Activated CD4-positive, CD25-positive, alpha-beta regulatory T cell treated with anti-CD3 and anti-CD28 coated beads, Interleukin-2, amount 50 U/mL, for 72 hours (primary cell): ENCODE data around the gene C16orf74.
A peak's percentile ranks its signal among the peaks of the same experiment; 100 is the strongest.

Experiments
- DNase-seq: peaks from one replicate; pipeline ENCODE4 v3.0.0; 2021

Gene C16orf74

DNA sequence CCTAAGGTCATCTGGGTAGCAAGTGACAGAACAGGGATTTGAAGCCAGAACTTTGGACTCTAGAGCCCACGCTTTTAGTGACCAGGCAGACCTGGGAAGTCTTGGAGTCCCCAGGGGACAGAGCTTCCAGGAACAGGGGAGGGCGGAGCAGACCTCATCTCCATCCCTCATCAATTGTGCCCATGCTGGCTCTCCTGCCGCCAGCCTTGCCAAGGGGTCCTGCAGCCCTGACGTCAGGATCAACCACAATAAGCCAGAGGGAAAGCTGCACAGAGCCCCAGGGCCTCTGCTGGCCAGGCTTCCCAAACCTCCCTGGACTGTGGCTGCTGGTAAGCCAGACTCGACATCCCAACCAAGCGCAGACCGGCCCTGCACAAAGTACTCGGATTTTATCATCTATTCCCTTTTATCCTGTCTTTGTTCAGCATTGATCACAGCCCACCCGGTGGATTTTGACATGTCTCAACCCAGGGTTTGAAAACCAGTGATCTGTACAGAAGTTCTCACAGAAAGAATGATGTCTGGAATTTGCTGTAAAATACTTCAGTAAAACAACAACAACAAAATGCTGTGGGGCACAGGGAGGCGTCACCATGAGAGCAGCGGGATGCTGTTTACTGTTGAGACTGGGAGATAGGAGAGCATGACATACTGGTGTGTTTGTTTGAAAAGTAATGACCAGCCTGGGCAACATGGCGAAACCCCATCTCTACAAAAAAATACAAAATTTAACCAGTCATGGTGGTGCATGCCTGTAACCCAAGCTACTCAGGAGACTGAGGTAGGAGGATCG, 11.8 kb downstream of the C16orf74 start:
- DNase-seq = no peak

DNA sequence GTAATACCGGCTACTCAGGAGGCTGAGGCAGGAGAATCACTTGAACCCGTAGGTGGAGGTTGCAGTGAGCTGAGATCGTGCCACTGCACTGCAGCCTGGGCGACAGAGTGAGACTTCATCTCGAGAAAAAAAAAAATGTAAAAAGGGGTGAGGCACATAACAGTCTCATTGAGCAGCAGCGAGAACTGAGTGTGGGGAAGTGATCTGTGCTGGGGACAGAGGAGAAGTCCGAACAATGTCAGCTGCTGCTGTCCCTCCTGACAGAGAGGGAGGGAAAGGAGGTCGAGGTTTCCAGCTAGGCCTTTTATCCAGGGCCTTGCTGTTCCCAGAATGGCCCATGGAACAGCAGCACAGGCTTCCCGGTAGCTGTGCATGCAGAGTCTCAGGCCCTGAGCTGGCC, 14.0 kb downstream of the C16orf74 start:
- no peak for DNase-seq

GRCh38 chr16:85735946-85736345, 14.9 kb downstream of the C16orf74 start:
- DNase-seq = no peak

DNA sequence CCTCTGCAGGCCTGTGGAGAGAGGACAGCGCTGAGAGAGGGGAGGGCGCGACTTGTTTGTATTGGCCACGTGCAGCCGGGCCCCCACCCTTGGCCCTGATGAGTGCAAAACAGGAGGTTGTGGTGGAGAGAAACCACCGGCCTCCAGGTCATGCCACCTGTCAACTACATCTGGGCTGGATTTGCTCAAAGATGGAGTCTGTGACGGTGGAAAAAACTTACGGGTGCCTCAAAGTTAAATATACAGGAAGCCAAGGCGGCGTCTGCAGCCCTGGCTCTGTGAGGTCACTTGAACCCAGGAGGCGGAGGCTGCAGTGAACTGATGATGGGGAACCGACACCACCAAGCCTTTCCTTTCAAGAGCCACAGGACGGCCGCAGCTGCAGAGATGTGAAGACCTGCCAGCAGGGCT, 15.7 kb downstream of the C16orf74 start:
- peak; percentile 44 for DNase-seq

DNA sequence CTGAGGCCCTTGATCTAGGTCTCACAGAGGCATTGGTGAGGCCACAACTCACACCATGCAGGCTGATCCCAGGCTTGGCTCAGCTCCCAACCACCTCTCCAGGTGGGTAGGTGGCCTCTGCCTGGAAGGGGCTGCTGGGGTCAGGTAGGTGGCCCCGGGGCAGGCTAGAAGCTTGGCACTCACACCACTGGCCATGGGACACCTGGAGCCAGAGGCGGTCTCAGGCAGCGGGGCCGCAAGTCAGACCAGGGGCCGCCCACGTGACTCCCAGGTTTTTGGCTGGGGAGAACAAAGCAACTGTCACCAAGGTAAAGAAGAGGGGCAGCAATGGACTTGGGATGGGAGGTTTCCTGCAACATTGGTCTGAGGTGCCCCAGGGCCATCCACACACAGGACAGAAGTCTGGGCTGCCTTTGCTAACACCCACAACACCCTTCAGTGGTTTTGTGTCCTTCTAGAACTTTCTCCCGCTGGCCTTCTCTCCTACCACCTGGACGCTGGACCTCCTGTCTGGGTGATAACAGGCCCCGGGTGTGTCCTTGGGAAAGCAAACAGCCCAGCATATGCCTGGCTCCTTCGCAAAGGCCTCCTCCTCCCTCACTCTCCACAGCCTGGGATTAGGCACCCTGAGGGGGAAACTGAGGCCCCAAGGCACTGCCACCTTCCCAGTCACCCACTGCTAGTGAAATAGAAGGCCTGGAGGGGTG, 16.4 kb downstream of the C16orf74 start:
- no peak for DNase-seq

DNA sequence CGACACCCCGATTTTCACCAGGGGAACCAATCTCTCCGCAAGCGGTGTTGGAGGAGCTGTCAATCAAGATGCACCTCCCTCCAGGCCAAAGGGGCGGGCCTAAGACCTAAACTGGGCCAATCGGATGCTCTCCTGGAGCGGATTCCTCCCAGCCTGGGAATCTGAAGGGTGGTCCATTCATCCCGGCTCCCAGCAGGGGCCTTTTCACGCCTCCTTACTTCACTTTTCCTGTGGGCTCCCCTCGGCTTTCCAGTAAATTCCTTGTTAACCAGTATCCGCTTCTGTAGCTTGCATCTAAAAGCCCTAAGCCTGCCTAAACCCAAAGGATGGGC, 17.1 kb downstream of the C16orf74 start:
- no peak for DNase-seq

DNA sequence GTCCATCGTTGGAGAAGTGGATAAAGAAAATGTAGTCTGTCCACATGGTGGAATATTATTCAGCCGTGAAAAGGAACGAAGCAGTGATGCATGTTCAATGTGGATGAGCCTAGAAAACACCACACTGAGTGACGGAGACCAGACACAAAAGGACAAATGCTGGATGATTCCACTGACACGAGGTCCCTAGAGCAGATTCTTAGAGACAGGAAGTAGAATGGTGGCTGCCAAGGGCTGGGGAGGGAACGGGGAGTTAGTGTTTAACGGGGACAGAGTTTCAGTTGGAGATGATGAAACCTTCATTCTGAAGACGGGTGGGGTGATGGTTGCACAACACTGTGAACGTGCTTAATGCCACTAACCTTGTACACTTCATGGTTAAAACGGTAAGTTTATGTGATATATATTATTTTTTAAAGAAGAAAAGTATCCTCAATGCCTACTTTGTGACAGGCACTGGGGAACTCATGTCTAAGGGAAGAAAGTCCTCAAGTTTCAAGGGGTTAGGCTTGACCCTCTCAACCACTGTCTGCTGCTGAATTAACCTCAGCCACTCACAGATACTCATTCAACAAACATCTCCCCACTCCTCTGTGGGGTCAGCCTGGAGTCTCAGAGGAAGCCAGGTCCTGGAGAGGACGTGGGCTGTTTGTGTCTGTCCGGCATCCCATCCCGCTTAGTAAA, 17.6 kb downstream of the C16orf74 start:
- DNase-seq = no peak

DNA sequence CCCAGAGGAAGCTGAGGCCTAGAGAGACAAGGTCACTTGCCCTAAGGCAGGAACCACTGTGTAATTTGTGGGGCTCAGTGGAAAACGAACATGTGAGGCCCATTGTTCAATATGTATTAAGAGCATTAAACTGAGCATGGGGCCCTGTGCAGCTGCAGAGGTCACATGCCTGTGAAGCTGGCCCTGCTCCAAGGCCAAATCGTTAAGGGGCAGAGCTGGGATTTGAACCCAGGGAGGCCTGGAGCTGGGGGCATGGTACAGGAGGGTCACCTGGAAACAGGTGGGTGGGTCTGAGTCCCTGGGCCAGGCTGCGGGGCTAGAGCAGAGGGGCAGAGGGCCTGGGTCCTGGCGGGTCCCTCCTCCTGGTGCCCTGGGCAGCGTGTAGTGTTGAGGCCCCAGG, 19.7 kb downstream of the C16orf74 start:
- no peak for DNase-seq

GRCh38 chr16:85730186-85730465, 20.8 kb downstream of the C16orf74 start:
- no peak for DNase-seq

GRCh38 chr16:85729452-85730185, 21.3 kb downstream of the C16orf74 start:
- no peak for DNase-seq

- no peak for DNase-seq
Measured at GRCh38 chr16:85728879-85729278, 22.0 kb downstream of the C16orf74 start.

- DNase-seq = no peak
Measured at GRCh38 chr16:85724936-85725335, 26.0 kb downstream of the C16orf74 start.

- no peak for DNase-seq
Measured at GRCh38 chr16:85724126-85724879, 26.6 kb downstream of the C16orf74 start.

DNA sequence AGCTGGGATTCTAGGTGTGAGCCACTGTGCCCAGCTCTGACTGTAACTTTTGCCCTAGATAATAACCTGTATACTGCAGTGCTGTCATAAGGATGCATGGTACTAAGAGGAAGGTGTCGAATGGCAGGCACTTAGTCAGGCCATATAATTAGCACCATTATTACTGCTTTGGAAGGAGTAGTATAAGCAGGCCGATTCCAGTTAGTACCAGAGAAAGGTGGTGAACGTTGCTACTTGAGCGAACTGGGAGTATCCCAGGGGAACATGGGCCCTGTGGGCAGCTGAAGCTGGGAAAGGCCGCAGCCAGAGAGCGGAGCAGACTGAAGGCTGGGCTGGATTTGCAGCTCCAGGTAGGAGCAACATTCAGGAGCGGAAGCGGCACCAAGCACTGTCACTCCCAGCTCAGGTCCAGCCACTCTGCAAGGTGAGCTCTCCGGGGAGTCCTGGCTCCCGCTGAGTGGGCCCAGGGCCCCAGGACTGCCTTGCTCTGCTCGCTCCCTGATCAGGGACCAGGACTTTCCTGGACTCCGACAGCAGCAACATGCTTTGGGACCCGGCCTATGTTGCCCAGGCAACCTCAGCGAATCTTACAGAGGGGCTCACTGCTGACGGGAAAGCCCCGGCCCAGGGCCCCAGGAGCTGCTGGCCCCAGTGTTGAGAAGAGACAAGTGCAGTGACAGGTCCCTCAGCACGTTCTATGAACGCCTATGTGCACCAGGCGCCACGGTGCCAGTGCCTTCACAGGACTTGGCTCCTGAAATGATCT, 28.6 kb downstream of the C16orf74 start:
- no peak for DNase-seq

DNA sequence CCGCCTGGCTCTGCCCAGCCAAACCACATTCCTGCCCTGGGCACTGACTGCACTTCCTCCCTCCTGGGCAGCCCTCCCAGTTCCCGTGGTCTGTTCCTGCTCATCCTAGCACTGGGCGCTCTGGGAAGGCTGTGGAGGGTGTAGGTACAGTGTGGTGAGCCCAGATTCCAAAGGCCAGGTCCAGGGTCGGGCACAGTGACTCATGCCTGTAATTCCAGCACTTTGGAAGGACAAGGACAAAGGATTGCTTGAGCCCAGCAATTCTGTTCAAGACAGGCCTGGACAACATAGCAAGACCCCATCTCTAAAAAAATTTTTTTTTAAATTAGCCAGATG, 30.6 kb downstream of the C16orf74 start:
- no peak for DNase-seq

DNA sequence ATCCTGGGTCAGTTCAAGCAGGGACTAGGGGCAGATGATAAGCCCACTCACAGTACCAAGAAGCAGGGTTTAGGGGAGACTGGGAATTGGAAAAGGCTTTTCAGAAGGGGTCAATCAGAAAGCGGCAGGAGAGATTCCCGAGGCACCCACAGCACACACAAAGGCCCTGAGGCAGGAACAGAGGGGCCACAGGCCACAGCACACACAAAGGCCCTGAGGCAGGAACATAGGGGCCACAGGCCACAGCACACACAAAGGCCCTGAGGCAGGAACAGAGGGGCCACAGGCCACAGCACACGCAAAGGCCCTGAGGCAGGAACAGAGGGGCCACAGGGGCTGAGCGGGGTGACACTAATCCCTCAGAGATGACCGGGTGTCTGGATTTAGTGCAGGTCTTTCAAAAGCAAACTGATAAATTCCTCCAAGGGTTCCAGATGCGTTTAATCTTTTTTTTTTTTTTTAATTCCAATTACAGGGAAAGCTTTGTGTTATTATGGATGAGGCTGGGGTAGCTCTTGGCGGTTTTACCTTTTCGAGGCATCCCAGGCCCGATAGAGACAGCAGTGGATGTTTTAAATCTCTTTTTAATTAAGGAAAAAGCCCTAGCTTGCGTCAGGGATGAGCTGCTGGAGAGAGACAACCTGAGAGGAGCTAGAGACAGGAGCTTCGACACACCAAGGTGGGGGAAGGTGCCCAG, 31.1 kb downstream of the C16orf74 start:
- no peak for DNase-seq

GRCh38 chr16:85718682-85719081, 32.2 kb downstream of the C16orf74 start:
- no peak for DNase-seq

GRCh38 chr16:85718153-85718477, 32.8 kb downstream of the C16orf74 start:
- DNase-seq = no peak

DNA sequence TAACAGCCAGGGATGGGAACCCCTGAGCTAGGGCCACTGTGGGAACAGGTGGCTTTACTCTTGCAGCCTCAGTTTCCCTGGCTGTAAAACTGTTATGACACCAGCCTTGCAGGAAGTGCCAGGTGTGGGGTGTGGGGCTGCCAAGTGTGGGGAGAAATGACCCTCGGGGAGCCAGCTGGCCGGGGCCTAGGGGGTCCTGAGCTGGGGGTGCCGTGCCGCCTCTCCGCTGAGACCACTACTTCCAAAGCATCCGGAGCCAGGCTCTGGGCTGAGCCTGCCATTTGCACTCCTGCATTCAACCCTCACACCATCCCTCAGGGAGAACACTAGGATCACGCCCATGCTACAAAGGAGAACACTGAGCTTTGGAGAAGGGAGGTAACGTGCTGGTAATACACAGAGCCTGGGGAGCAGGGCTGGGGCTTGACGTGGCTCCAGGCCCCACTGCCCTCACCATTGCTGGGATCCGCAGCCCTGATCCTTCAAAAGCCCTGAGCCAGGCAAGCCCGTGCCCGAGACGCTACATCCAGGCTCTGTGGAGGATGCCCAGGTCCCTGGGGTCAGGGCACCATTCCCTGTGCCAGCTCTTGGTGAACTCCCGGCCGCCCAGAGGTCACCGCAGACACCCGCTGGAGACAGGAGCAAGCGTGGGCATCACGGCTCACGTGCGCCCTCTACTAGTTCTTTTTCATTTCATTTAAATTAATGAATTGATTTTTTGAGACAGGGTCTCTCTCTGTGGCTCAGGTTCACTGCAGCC, 33.3 kb downstream of the C16orf74 start:
- peak; percentile 56 for DNase-seq

- DNase-seq = no peak
Measured at GRCh38 chr16:85716680-85717038, 34.2 kb downstream of the C16orf74 start.
